ENCODE data around the gene MNS1. TPM values are rescaled to one million over a fixed set of nuclear protein-coding genes. Genes with fewer than 3 reads are reported as not detected.
A peak's percentile ranks its signal among the peaks of the same experiment; 100 is the strongest.

The MNS1 gene
- 1.1 to 3.0 TPM (median 1.5 TPM) in 3 replicates for total RNA-seq
- long read RNA-seq, partial matches to known transcripts, result 1 of 4 reads
- long read RNA-seq, other reads (novel, unspliced or antisense), result 1 of 4 reads

GRCh38 chr15:56464893-56465520, at the start of gene MNS1:
Gene MNS1, minus strand, starts transcription at chr15:56465137. Its CDS starts 165 bp downstream, at chr15:56464972.
- TF ChIP-seq CTCF (IDR thresholded peaks at IDR 0.05), result no peak
- peak within 1 kb of the TSS; percentile 80 for H3K27ac Mint-ChIP-seq (ENCODE audit: unreplicated experiment)
- peak within 1 kb of the TSS; percentile 98 for H3K4me3 Mint-ChIP-seq (ENCODE audit: unreplicated experiment)

GRCh38 chr15:56496635-56497034, 31.7 kb upstream of the MNS1 start:
- Mint-ChIP-seq H3K27ac (ENCODE audit: unreplicated experiment) (no peak overlapping the region), H3K4me3 (ENCODE audit: unreplicated experiment) (no peak overlapping the region), H3K27me3 (ENCODE audit: low read depth) (peaks cover 1% of the 10 kb centered on the region), H3K36me3 (ENCODE audit: low read depth) (no peaks in the 10 kb centered on the region), H3K4me1 (ENCODE audit: low read depth) (peaks cover 5% of the 10 kb centered on the region), H3K9me3 (ENCODE audit: low read depth) (peaks cover 9% of the 10 kb centered on the region)
- no peak for DNase-seq (ENCODE audit: low spot score)
- peak; percentile 97 for TF ChIP-seq CTCF (IDR thresholded peaks at IDR 0.05)

More at GRCh38 chr15:56464893-56465520, at the start of gene MNS1:
- Mint-ChIP-seq H3K9me3 (ENCODE audit: low read depth) (no peaks in the 10 kb centered on the region), H3K27me3 (ENCODE audit: low read depth) (peaks cover 13% of the 10 kb centered on the region), H3K4me1 (ENCODE audit: low read depth) (peaks cover 9% of the 10 kb centered on the region), H3K36me3 (ENCODE audit: low read depth) (no peaks in the 10 kb centered on the region)
- DNase-seq (ENCODE audit: low spot score), result peak; percentile 89

GRCh38 chr15:56495533-56495932, 30.6 kb upstream of the MNS1 start:
- H3K4me3 Mint-ChIP-seq (ENCODE audit: unreplicated experiment), result no peak overlapping the region
- peaks cover 1% of the 10 kb centered on the region for H3K27me3 Mint-ChIP-seq (ENCODE audit: low read depth)
- no peak overlapping the region for H3K27ac Mint-ChIP-seq (ENCODE audit: unreplicated experiment)
- no peaks in the 10 kb centered on the region for H3K9me3 Mint-ChIP-seq (ENCODE audit: low read depth)
- DNase-seq (ENCODE audit: low spot score), result no peak
- no peaks in the 10 kb centered on the region for H3K36me3 Mint-ChIP-seq (ENCODE audit: low read depth)
- peaks cover 5% of the 10 kb centered on the region for H3K4me1 Mint-ChIP-seq (ENCODE audit: low read depth)
- TF ChIP-seq CTCF (IDR thresholded peaks at IDR 0.05), result no peak

GRCh38 chr15:56495053-56495452, 30.1 kb upstream of the MNS1 start:
- peaks cover 1% of the 10 kb centered on the region for H3K27me3 Mint-ChIP-seq (ENCODE audit: low read depth)

More at GRCh38 chr15:56495053-56495452, 30.1 kb upstream of the MNS1 start:
- no peak for DNase-seq (ENCODE audit: low spot score)
- Mint-ChIP-seq H3K36me3 (ENCODE audit: low read depth) (no peaks in the 10 kb centered on the region), H3K9me3 (ENCODE audit: low read depth) (no peaks in the 10 kb centered on the region), H3K4me3 (ENCODE audit: unreplicated experiment) (no peak overlapping the region), H3K27ac (ENCODE audit: unreplicated experiment) (no peak overlapping the region), H3K4me1 (ENCODE audit: low read depth) (peaks cover 5% of the 10 kb centered on the region)
- no peak for TF ChIP-seq CTCF (IDR thresholded peaks at IDR 0.05)
